ENCODE measurements around the gene NFRKB. TPM values are rescaled to one million over a fixed set of nuclear protein-coding genes. Genes with fewer than 3 reads are reported as not detected.

NFRKB gene
- total RNA-seq, 1 donor from 2014 or later: 28.9 TPM

DNA sequence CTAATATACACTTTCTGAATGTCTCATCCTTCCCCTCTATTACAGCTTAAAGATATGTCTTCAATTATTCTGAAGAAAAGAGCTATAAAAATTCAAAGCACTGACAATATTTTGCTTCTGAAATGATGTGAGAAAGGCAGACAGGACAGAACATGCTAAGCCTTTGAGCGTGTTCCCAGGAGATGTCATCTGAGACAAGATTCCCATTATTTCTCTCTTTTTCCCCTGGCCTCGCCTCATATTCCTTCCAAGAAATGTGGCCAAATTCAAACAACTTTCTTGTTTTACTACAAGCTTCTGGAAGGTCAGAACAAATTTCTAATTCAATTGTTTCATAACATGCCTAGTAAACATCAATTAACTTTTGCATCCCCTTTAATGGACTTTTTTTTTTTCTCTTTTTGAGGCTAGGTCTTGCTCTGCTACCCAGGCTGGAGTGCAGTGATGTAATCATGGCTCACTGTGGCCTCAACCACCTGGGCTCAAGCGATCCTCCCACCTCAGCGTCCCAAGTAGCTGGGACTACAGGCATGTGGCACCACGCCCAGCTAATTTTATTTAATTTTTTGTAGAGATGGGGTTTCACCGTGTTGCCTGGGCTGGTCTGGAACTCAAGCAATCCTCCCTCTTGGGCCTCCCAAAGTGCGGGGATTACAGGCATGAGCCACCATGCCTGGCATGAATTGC, 37.1 kb upstream of the NFRKB start:
- no peak overlapping the region for H3K4me3 Mint-ChIP-seq
- H3K4me1 Mint-ChIP-seq: no peaks in the 10 kb centered on the region
- TF ChIP-seq, protein P1, sequence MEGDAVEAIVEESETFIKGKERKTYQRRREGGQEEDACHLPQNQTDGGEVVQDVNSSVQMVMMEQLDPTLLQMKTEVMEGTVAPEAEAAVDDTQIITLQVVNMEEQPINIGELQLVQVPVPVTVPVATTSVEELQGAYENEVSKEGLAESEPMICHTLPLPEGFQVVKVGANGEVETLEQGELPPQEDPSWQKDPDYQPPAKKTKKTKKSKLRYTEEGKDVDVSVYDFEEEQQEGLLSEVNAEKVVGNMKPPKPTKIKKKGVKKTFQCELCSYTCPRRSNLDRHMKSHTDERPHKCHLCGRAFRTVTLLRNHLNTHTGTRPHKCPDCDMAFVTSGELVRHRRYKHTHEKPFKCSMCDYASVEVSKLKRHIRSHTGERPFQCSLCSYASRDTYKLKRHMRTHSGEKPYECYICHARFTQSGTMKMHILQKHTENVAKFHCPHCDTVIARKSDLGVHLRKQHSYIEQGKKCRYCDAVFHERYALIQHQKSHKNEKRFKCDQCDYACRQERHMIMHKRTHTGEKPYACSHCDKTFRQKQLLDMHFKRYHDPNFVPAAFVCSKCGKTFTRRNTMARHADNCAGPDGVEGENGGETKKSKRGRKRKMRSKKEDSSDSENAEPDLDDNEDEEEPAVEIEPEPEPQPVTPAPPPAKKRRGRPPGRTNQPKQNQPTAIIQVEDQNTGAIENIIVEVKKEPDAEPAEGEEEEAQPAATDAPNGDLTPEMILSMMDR (IDR thresholded peaks at IDR 0.05): no peak
- ChIA-PET CTCF (no interaction called here), POLR2A (no interaction called here)
- no peaks in the 10 kb centered on the region for H3K9me3 Mint-ChIP-seq
- DNase-seq (no peak), ATAC-seq (ENCODE audit: low read depth) (no peak)
- H3K36me3 Mint-ChIP-seq (ENCODE audit: low read depth): peaks cover 57% of the 10 kb centered on the region
- H3K27ac Mint-ChIP-seq: no peak overlapping the region
- H3K27me3 Mint-ChIP-seq: no peaks in the 10 kb centered on the region
- intact Hi-C loops (cut with micrococcal nuclease): no loop called here

DNA sequence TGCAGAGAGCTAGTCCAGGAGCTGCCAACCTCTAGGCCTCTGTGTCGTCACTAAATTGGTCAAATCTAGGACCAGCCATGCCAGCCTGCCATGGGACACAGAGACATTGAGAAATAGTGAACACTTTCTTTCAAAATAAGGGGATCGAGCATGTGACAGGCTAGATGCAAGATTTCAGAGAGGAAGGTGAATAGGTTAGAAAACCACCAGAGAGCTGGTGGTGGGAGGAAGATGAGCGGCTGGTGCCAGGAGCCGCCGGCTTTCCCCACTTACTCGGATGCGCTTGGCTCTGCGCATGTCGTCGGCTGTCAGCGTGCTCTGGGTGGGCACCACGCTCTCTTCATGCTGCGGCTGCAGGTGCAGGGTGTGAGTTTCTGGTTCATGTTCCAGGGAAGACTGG, 35.4 kb upstream of the NFRKB start:
- TF ChIP-seq, protein P1 (IDR thresholded peaks at IDR 0.05): no peak
- Mint-ChIP-seq H3K27me3 (no peaks in the 10 kb centered on the region), H3K4me1 (no peaks in the 10 kb centered on the region), H3K36me3 (ENCODE audit: low read depth) (peaks cover 52% of the 10 kb centered on the region), H3K9me3 (no peaks in the 10 kb centered on the region), H3K27ac (no peak overlapping the region), H3K4me3 (no peak overlapping the region)
- DNase-seq: no peak
- intact Hi-C loops (cut with micrococcal nuclease): no loop called here
- POLR2A ChIA-PET: no interaction called here
- ATAC-seq (ENCODE audit: low read depth): no peak
- CTCF ChIA-PET: no interaction called here

DNA sequence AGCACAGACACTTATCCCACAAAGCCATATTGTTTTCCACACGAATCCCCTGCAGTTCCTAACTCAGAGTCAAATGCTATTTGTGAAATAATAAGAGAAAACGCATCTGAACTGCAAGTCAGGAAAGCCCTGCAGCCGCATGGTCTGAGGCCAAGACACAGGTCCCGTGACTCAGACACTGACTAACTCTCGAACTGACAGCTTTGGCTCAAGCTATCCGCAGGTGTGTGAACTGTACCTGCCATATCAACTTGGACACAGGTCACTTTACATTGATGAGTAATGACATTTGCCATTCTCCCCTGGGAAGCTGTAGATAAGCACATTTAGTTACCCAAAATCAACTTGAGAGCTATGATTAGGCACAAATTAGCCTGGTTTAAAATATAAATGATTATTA, 34.9 kb upstream of the NFRKB start:
- no peaks in the 10 kb centered on the region for H3K9me3 Mint-ChIP-seq
- ChIA-PET POLR2A (no interaction called here), CTCF (interaction anchor here (1.5 kb wide), 1 partner anchor 202 kb away, joined by 3 read pairs; no protein-coding TSS in a partner anchor)
- no peaks in the 10 kb centered on the region for H3K4me1 Mint-ChIP-seq
- TF ChIP-seq, protein P1 (IDR thresholded peaks at IDR 0.05): no peak
- peaks cover 53% of the 10 kb centered on the region for H3K36me3 Mint-ChIP-seq (ENCODE audit: low read depth)
- DNase-seq: no peak
- no peak overlapping the region for H3K27ac Mint-ChIP-seq
- intact Hi-C loops (cut with micrococcal nuclease): no loop called here
- no peaks in the 10 kb centered on the region for H3K27me3 Mint-ChIP-seq
- no peak overlapping the region for H3K4me3 Mint-ChIP-seq
- no peak for ATAC-seq (ENCODE audit: low read depth)

DNA sequence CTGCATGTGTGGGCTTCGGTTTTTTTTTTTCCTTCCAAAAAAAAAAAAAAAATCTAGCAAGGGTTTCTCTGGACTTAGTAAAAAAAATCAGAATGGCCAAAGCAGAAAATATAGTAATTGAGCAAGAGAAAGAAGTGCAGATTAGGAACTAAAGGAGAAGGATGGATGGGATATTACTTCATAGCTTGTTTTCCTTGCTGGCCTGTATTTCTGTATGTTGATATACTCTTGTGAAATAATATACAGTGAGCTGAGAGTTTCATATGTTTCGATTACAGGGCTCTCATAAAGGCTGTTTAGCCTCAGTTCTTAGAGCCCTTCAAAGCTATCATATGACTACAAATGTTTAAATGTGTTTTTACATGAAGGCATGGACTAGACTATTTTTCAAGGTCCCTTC, 34.3 kb upstream of the NFRKB start:
- H3K4me1 Mint-ChIP-seq: no peaks in the 10 kb centered on the region
- ATAC-seq (ENCODE audit: low read depth): no peak
- ChIA-PET CTCF (interaction anchor here (1.5 kb wide), 1 partner anchor 203 kb away, joined by 3 read pairs; no protein-coding TSS in a partner anchor), POLR2A (no interaction called here)
- TF ChIP-seq, protein P1 (IDR thresholded peaks at IDR 0.05): no peak
- no peaks in the 10 kb centered on the region for H3K27me3 Mint-ChIP-seq
- H3K36me3 Mint-ChIP-seq (ENCODE audit: low read depth): peaks cover 51% of the 10 kb centered on the region
- intact Hi-C loops (cut with micrococcal nuclease): no loop called here
- H3K27ac Mint-ChIP-seq: no peak overlapping the region
- DNase-seq: no peak
- no peak overlapping the region for H3K4me3 Mint-ChIP-seq
- H3K9me3 Mint-ChIP-seq: no peaks in the 10 kb centered on the region

DNA sequence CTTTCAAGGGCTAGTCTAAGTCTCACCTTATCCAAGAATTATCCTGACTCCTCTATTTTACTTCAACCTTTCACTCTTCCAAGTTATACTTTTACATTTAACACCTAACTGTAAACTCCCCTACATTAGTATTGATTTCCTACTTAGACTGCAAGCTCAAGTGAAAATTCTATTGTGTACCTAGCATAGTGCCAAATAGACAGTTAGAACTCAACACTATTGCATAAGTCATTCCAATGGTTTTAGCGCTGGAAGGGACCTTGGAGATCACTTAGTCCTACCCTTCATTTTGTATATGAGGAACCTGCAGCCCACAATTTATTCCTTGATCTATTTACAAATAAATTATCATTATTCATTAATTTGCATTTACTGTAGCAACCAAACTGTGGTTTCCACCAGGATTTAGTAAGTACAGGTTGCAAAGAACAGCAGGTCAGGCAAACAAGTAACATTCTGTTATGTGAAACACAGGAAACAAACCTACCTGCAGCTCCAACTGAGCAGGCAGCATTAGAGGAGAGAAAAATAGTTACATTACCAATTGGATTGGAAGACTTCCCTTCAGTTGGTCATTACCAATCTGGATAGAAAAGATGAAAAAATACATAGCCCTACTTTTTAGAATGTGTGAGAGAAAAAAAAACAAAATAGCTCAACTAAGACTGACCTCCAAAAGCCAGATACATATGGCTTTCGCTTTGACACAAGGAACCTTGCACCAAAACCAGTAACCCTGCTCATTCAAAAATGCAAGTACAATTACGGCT, 33.7 kb upstream of the NFRKB start:
- H3K4me3 Mint-ChIP-seq: no peak overlapping the region
- intact Hi-C loops (cut with micrococcal nuclease): no loop called here
- no peak for ATAC-seq (ENCODE audit: low read depth)
- no peak for DNase-seq
- H3K27me3 Mint-ChIP-seq: no peaks in the 10 kb centered on the region
- no peaks in the 10 kb centered on the region for H3K4me1 Mint-ChIP-seq
- POLR2A ChIA-PET: no interaction called here
- CTCF ChIA-PET: interaction anchor here (1.5 kb wide), 1 partner anchor 203 kb away, joined by 3 read pairs; no protein-coding TSS in a partner anchor
- H3K9me3 Mint-ChIP-seq: no peaks in the 10 kb centered on the region
- H3K27ac Mint-ChIP-seq: no peak overlapping the region
- TF ChIP-seq, protein P1 (IDR thresholded peaks at IDR 0.05): no peak
- H3K36me3 Mint-ChIP-seq (ENCODE audit: low read depth): peaks cover 51% of the 10 kb centered on the region
